ENCODE data around the gene APOL1.

APOL1 gene

DNA sequence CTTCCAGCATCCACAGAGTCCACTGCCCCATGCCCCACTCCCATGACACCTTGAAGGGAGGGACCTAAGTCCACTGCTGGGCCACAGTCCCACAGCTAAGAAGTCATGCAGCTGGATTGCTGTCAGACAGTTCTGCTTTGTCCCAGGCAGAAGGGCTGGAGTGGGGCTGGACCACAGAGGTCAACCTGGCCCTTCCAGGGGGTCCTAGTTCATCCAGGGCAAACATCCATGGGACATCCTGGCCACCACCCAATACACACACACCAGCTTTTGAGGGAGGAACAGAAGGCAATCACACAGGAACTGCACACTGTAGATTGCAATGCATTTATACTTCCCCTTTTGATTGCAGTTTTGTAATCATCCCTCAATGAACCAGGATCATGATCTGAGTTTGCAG lies 40.0 kb upstream of the APOL1 start:
- Histone ChIP-seq H3F3A (ENCODE audit: insufficient read depth, low read length) (0 out of 2 replicates have a peak, but pooled peaks cover 3% of the 10 kb centered on the region), H3K9me3 (replicated peaks; ENCODE audit: insufficient read depth, low read length) (no peaks in the 10 kb centered on the region), H3K9ac (ENCODE audit: low read length) (no peak overlapping the region), H3K9me2 (replicated peaks; ENCODE audit: insufficient read depth, low read length) (no peaks in the 10 kb centered on the region), H3K79me2 (ENCODE audit: low read length) (no peaks in the 10 kb centered on the region), H3K4me3 (ENCODE audit: low read length) (no peak overlapping the region), H3K36me3 (replicated peaks; ENCODE audit: insufficient read depth, low read length) (no peaks in the 10 kb centered on the region), H3K4me1 (ENCODE audit: low read length) (no peaks in the 10 kb centered on the region), H3K27ac (ENCODE audit: low read length) (no peak overlapping the region), H3K27me3 (replicated peaks; ENCODE audit: insufficient read depth, low read length) (no peaks in the 10 kb centered on the region), H2AFZ (ENCODE audit: low read length) (no peak overlapping the region), H3K4me2 (ENCODE audit: low read depth, low read length) (no peak overlapping the region), H4K20me1 (ENCODE audit: insufficient read depth, low read length) (no peaks in the 10 kb centered on the region)
- DNase-seq = no peak
- TF ChIP-seq EZH2 (optimal IDR thresholded peaks at IDR 0.05; ENCODE audit: low read depth, low read length) (no peak), CTCF (IDR thresholded peaks at IDR 0.05; ENCODE audit: low read length) (no peak), EZH2phosphoT487 (IDR thresholded peaks at IDR 0.05; ENCODE audit: low read length) (no peak)

DNA sequence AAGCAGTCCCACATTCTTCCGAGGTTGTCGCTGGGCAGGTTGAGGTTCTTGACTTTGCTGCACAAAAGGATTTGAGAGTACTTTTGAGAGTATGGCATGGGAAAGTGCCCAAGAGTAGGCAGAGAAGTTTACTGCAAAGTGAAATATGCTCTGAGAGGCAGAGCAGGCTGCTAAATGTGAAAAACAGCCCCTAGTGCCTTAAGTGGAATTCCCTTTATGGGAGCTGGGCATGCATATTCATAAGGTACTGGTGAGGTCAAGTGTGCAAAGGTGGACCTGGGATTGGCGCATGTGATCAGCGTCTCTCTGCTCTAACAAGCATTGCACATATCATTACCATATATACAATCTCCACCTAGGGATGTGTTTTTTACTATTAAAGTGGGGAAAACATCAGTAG lies 39.3 kb upstream of the APOL1 start:
- Histone ChIP-seq H3F3A (ENCODE audit: insufficient read depth, low read length) (0 out of 2 replicates have a peak, but pooled peaks cover 2% of the 10 kb centered on the region), H3K9me3 (replicated peaks; ENCODE audit: insufficient read depth, low read length) (no peaks in the 10 kb centered on the region), H3K27me3 (replicated peaks; ENCODE audit: insufficient read depth, low read length) (no peaks in the 10 kb centered on the region), H3K9ac (ENCODE audit: low read length) (no peak overlapping the region), H2AFZ (ENCODE audit: low read length) (no peak overlapping the region), H3K4me3 (ENCODE audit: low read length) (no peak overlapping the region), H3K4me2 (ENCODE audit: low read depth, low read length) (no peak overlapping the region), H3K4me1 (ENCODE audit: low read length) (no peaks in the 10 kb centered on the region), H4K20me1 (ENCODE audit: insufficient read depth, low read length) (no peaks in the 10 kb centered on the region), H3K36me3 (replicated peaks; ENCODE audit: insufficient read depth, low read length) (no peaks in the 10 kb centered on the region), H3K27ac (ENCODE audit: low read length) (no peak overlapping the region), H3K79me2 (ENCODE audit: low read length) (no peaks in the 10 kb centered on the region), H3K9me2 (replicated peaks; ENCODE audit: insufficient read depth, low read length) (no peaks in the 10 kb centered on the region)
- DNase-seq = no peak
- no peak for TF ChIP-seq EZH2phosphoT487 (IDR thresholded peaks at IDR 0.05; ENCODE audit: low read length)

DNA sequence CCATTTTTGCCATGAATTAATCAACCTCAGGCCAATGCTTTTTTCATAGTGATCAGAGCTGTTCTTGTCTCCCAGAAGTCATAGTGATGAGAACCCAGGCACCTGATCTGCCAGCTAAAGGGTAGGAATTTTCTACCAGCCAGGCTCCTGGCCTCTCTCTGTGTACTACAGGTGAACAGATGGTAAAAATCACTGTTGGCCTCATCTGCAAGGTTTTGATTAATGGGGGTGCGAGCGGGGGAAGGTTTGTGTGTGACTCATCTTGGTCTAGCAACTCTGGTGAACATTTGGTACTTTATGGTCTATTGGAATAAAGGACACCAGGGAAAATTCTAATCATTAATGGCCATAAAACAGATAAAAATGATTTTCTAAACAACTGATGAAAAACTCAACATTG lies 37.0 kb upstream of the APOL1 start:
- H3F3A ChIP-seq (ENCODE audit: insufficient read depth, low read length) = no peaks in the 10 kb centered on the region
- no peaks in the 10 kb centered on the region for H3K9me3 ChIP-seq (replicated peaks; ENCODE audit: insufficient read depth, low read length)
- no peaks in the 10 kb centered on the region for H3K79me2 ChIP-seq (ENCODE audit: low read length)
- no peaks in the 10 kb centered on the region for H4K20me1 ChIP-seq (ENCODE audit: insufficient read depth, low read length)
- no peak for TF ChIP-seq EZH2phosphoT487 (IDR thresholded peaks at IDR 0.05; ENCODE audit: low read length)
- TF ChIP-seq CTCF (IDR thresholded peaks at IDR 0.05; ENCODE audit: low read length) = no peak
- no peak for TF ChIP-seq EZH2 (optimal IDR thresholded peaks at IDR 0.05; ENCODE audit: low read depth, low read length)
- H3K4me3 ChIP-seq (ENCODE audit: low read length) = no peak overlapping the region
- H3K9me2 ChIP-seq (replicated peaks; ENCODE audit: insufficient read depth, low read length) = no peaks in the 10 kb centered on the region
- H3K27ac ChIP-seq (ENCODE audit: low read length) = no peak overlapping the region
- no peak overlapping the region for H2AFZ ChIP-seq (ENCODE audit: low read length)
- H3K4me2 ChIP-seq (ENCODE audit: low read depth, low read length) = no peak overlapping the region
- H3K9ac ChIP-seq (ENCODE audit: low read length) = no peak overlapping the region
- H3K27me3 ChIP-seq (replicated peaks; ENCODE audit: insufficient read depth, low read length) = no peaks in the 10 kb centered on the region
- no peaks in the 10 kb centered on the region for H3K4me1 ChIP-seq (ENCODE audit: low read length)
- no peaks in the 10 kb centered on the region for H3K36me3 ChIP-seq (replicated peaks; ENCODE audit: insufficient read depth, low read length)
- DNase-seq = no peak

DNA sequence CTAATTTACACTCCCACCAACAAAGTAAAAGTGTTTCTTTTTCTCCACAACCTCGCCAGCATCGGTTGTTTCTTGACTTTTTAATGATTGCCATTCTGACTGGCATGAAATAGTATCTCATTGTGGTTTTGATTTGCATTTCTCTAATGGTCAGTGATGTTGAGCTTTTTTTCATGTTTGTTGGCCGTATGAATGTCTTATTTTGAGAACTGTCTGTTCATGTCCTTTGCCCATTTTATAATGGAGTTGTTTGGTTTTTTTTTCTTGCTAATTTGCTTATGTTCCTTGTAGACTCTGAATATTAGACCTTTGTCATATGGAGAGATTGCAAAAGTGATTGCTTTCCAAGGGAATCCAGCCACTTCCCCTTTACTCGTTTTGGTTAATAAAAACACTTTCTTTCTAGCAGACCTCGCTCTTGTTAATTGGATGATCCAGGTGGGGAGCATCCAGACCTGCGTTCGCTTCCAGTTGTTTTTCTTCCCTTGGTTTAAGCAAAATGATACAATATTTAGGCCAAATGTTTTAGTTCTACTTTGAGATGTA lies 34.2 kb upstream of the APOL1 start:
- Histone ChIP-seq H4K20me1 (ENCODE audit: insufficient read depth, low read length) (no peaks in the 10 kb centered on the region), H2AFZ (ENCODE audit: low read length) (no peak overlapping the region), H3K4me1 (ENCODE audit: low read length) (no peaks in the 10 kb centered on the region), H3K36me3 (replicated peaks; ENCODE audit: insufficient read depth, low read length) (no peaks in the 10 kb centered on the region), H3K9me2 (replicated peaks; ENCODE audit: insufficient read depth, low read length) (no peaks in the 10 kb centered on the region), H3K27me3 (replicated peaks; ENCODE audit: insufficient read depth, low read length) (no peaks in the 10 kb centered on the region), H3K9me3 (replicated peaks; ENCODE audit: insufficient read depth, low read length) (no peaks in the 10 kb centered on the region), H3F3A (ENCODE audit: insufficient read depth, low read length) (0 out of 2 replicates have a peak, but pooled peaks cover under 1% of the 10 kb centered on the region), H3K4me3 (ENCODE audit: low read length) (no peak overlapping the region), H3K4me2 (ENCODE audit: low read depth, low read length) (no peak overlapping the region), H3K27ac (ENCODE audit: low read length) (no peak overlapping the region), H3K9ac (ENCODE audit: low read length) (no peak overlapping the region), H3K79me2 (ENCODE audit: low read length) (no peaks in the 10 kb centered on the region)
- TF ChIP-seq CTCF (IDR thresholded peaks at IDR 0.05; ENCODE audit: low read length) (no peak), EZH2 (optimal IDR thresholded peaks at IDR 0.05; ENCODE audit: low read depth, low read length) (no peak), EZH2phosphoT487 (IDR thresholded peaks at IDR 0.05; ENCODE audit: low read length) (no peak)
- DNase-seq = no peak

Measured in MM.1S (cell line).